ENCODE measurements around the gene ZNF563. TPM values are rescaled to one million over a fixed set of nuclear protein-coding genes. Genes with fewer than 3 reads are reported as not detected.

ZNF563 gene
- total and polyA plus RNA-seq, 2 of the 8 experiments (the other 6 are each of a cell fraction or from before 2014, with no cell fraction given) = 0.91 to 2.3 TPM

DNA sequence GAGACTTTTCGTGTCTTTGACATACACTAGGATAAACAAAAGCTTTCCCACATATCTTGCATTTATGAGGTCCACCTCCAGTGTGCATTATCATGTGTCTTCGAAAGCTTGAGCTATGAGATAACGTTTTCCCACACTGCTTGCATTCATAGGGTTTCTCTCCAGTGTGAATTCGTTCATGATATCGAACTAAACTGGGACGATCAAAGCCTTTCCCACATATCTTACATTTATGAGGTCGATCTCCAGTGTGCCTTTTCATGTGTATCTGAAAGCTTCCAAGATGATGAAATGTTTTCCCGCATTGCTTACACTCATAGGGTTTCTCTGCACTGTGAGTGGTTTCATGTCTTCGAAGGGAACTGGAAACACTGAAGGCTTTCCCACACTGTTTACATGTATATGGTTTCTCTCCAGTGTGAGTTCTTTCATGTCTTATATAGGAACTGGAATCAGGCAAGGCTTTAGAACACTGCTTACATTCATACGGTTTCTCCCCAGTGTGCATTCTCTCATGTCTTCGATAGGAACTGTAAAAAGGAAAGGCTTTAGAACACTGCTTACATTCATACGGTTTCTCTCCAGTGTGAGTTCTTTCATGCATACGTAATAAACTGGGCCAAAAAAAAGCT, 14.5 kb downstream of the ZNF563 start:
- H3K79me2 ChIP-seq (ENCODE audit: control insufficient read depth in 1 of 2, insufficient read depth in 2 of 2, low read length in 2 of 2) = no peaks in the 10 kb centered on the region
- H2BK20ac ChIP-seq (ENCODE audit: low read length) = no peak overlapping the region
- H3K4ac ChIP-seq (replicated peaks; ENCODE audit: insufficient read length, low read depth, low read length) = no peak overlapping the region
- TF ChIP-seq E2F6 (IDR thresholded peaks at IDR 0.05) (no peak), ZNF274 (IDR thresholded peaks at IDR 0.05; ENCODE audit: borderline replicate concordance, extremely low read depth, low read length) (peak; percentile 63)
- no peak overlapping the region for H2AFZ ChIP-seq (ENCODE audit: low read length)
- no peak overlapping the region for H2BK5ac ChIP-seq (ENCODE audit: low read depth, low read length)
- 88% methylated on average over 13 of the region's 13 CpGs; no CpG with 5 or more reads in 1 of the 2 experiments for WGBS, 2 experiments (ENCODE audit: extremely low coverage in 1 of 2, insufficient coverage in 1 of 2, insufficient read length in 1 of 2, insufficient replicate concordance in 2 of 2, low coverage in 1 of 2, low lambda C conversion rate in 2 of 2, missing lambda C conversion rate in 1 of 2)
- H4K91ac ChIP-seq (replicated peaks; ENCODE audit: insufficient read length, low read length) = no peak overlapping the region
- H4K20me1 ChIP-seq (replicated peaks in 1 of 2; ENCODE audit: control insufficient read depth in 1 of 2, insufficient read depth in 2 of 2, low read length in 2 of 2) = no peaks in the 10 kb centered on the region
- peaks cover 0 to 35% (median 12%) of the 10 kb centered on the region in 4 experiments; a peak in 5 of 8 replicates for H3K36me3 ChIP-seq (ENCODE audit: control insufficient read depth in 2 of 4, insufficient read depth in 4 of 4, low read length in 3 of 4)
- no peaks in the 10 kb centered on the region for H3K27me3 ChIP-seq (replicated peaks in 1 of 4; ENCODE audit: control insufficient read depth in 3 of 4, extremely low read depth in 1 of 4, insufficient read depth in 3 of 4, low read length in 3 of 4)
- no peak overlapping the region for H3K56ac ChIP-seq (replicated peaks; ENCODE audit: insufficient read length, low read depth, low read length)
- no peak overlapping the region for H2BK15ac ChIP-seq (ENCODE audit: low read length)
- peaks cover 36 to 58% of the 10 kb centered on the region in 2 experiments for H3K9me3 ChIP-seq (ENCODE audit: insufficient read depth in 2 of 2, low read depth in 1 of 2, low read length in 1 of 2)
- H2BK12ac ChIP-seq (ENCODE audit: low read depth, low read length) = no peak overlapping the region
- H4K5ac ChIP-seq (ENCODE audit: insufficient read length, low read depth, low read length) = no peak overlapping the region
- no peak overlapping the region for H3K4me2 ChIP-seq (ENCODE audit: insufficient read depth in 1 of 2, low read depth in 2 of 2, low read length in 2 of 2)
- no peak overlapping the region for H2BK120ac ChIP-seq (replicated peaks; ENCODE audit: low read depth, low read length)
- H3K27ac ChIP-seq (ENCODE audit: low read depth, low read length) = no peak overlapping the region
- no peaks in the 10 kb centered on the region for H3K4me1 ChIP-seq (replicated peaks in 1 of 4; ENCODE audit: control insufficient read depth in 3 of 4, insufficient read depth in 4 of 4, low read length in 3 of 4)
- no peaks in the 10 kb centered on the region for H3K23me2 ChIP-seq (ENCODE audit: low read depth, low read length)
- FAIRE-seq (no peak), DNase-seq (ENCODE audit: low read depth in 1 of 2, low spot score in 2 of 2) (no peak)
- no peak overlapping the region for H3K23ac ChIP-seq (ENCODE audit: insufficient read length)
- 0 out of 8 replicates have a peak overlapping the region, but pooled peaks of 1 of the 4 experiments have one; percentile 0 for H3K4me3 ChIP-seq (ENCODE audit: extremely low read depth in 1 of 4, insufficient read depth in 2 of 4, low read depth in 3 of 4, low read length in 4 of 4)
- H2AK5ac ChIP-seq (ENCODE audit: low read depth, low read length) = no peak overlapping the region
- no peaks in the 10 kb centered on the region for H3K79me1 ChIP-seq (ENCODE audit: low read depth, low read length)
- H3K14ac ChIP-seq (ENCODE audit: insufficient read length) = no peak overlapping the region
- POLR2A ChIA-PET (ENCODE audit: partially characterized antibody) = interaction anchor here (0.7 kb wide), 1 partner anchor 13 kb away, joined by 3 read pairs; no protein-coding TSS in a partner anchor
- no peak overlapping the region for H3K18ac ChIP-seq (ENCODE audit: extremely low read depth, low read length)
- no peak overlapping the region for H3K9ac ChIP-seq (replicated peaks in 1 of 4; ENCODE audit: extremely low read depth in 1 of 4, low read depth in 3 of 4, low read length in 3 of 4)
- CTCF ChIA-PET (ENCODE audit: partially characterized antibody) = no interaction called here
- H4K8ac ChIP-seq (ENCODE audit: extremely low read depth, insufficient read depth, low read length) = no peak overlapping the region
